ENCODE results near the gene LINGO3. TPM values are rescaled to one million over a fixed set of nuclear protein-coding genes. Genes with fewer than 3 reads are reported as not detected.

Gene LINGO3
- total and polyA plus RNA-seq, 2 donors (not counting 1 experiment from before 2014, with no cell fraction given): 1.1 to 3.9 TPM

DNA sequence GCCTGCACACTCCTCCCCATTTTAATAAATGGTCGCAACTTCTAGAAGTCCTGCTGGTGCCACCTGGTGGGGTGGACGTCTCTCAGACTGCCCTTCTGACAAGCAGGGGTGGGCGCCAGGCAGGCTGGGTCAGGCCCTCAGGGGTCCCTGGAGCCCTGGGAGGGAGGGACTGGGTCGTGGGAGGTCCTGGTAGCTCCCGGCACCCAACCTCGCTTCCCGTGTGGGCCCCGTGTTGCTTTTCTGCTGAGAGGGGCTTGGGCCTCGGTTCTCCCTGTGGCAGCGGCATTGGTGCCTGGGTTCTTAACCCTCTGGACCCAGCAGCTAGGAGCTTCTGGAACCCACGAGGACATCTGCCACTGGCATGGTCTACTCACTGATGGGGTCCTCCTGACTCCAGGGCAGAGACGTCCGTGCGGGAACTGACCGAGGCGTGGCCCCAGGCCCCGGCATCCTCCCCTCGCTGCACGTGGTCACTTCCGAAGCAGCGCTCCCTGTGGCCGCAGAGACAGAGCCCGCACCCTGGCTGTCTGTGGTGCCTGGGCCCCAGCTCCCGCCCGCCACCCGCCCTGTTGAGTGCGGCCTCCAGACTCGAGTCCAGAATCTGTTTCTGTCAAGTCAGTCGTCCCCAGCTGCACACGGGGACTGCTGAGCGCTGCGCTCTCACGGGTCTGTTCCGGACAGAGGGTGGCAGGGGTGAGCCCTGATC lies 46.1 kb upstream of the LINGO3 start:
- Mint-ChIP-seq H3K27me3 (no peaks in the 10 kb centered on the region), H3K9me3 (ENCODE audit: insufficient read depth) (no peaks in the 10 kb centered on the region), H3K4me3 (no peak overlapping the region), H3K27ac (no peak overlapping the region), H3K4me1 (no peaks in the 10 kb centered on the region)
- peaks cover 6% of the 10 kb centered on the region for H3K79me2 ChIP-seq (ENCODE audit: control insufficient read depth, insufficient read depth, low read length)
- no peak overlapping the region for H2AFZ ChIP-seq (ENCODE audit: insufficient read depth, low read depth, low read length, poor library complexity, severe bottlenecking)
- ATAC-seq (ENCODE audit: low read depth) (no peak), DNase-seq (no peak)
- no peaks in the 10 kb centered on the region for H3K9me3 ChIP-seq (ENCODE audit: control extremely low read depth in 1 of 3, control insufficient read depth in 2 of 3, insufficient read depth in 1 of 3, low read length in 2 of 3)
- intact Hi-C loops (cut with micrococcal nuclease): no loop called here
- peaks cover 12% of the 10 kb centered on the region for H4K20me1 ChIP-seq (ENCODE audit: control insufficient read depth, insufficient read depth, low read length, poor library complexity, severe bottlenecking)
- ChIA-PET POLR2A (interaction anchor here (0.5 kb wide), 1 partner anchor 191 kb away, joined by 5 read pairs; no protein-coding TSS in a partner anchor), CTCF (interaction anchor here (0.7 to 1.1 kb wide), 2 partner anchors 38 to 427 kb away, joined by 3 to 5 read pairs; no protein-coding TSS in a partner anchor)
- H3K4me2 ChIP-seq (replicated peaks; ENCODE audit: low read depth, low read length, poor library complexity, severe bottlenecking): no peak overlapping the region
- H3K4me3 ChIP-seq (ENCODE audit: control extremely low read depth in 1 of 5, extremely low read depth in 1 of 5, insufficient read depth in 1 of 5, low read depth in 2 of 5, low read length in 4 of 5): no peak overlapping the region
- peaks cover 0 to 32% of the 10 kb centered on the region in 2 experiments for H3K36me3 ChIP-seq (replicated peaks in 1 of 2; ENCODE audit: control extremely low read depth in 1 of 2, control insufficient read depth in 1 of 2, extremely low read depth in 1 of 2, insufficient read depth in 2 of 2, low read length in 1 of 2)
- no peak overlapping the region for H3K27ac ChIP-seq (ENCODE audit: low read length in 2 of 2)
- no peak overlapping the region for H3K9ac ChIP-seq (ENCODE audit: low read length)
- H3K4me1 ChIP-seq (ENCODE audit: control insufficient read depth in 2 of 2, insufficient read depth in 2 of 2, low read length in 2 of 2): no peaks in the 10 kb centered on the region
- H3K27me3 ChIP-seq (replicated peaks in 1 of 4; ENCODE audit: control extremely low read depth in 1 of 4, control insufficient read depth in 3 of 4, insufficient read depth in 4 of 4, low read length in 3 of 4): no peaks in the 10 kb centered on the region
- no peak for TF ChIP-seq EZH2 (IDR thresholded peaks at IDR 0.05; ENCODE audit: borderline replicate concordance, insufficient read depth, low read depth, low read length, poor library complexity, severe bottlenecking)
- TF ChIP-seq CTCF (IDR thresholded peaks at IDR 0.05): no peak
- 97% methylated on average over 33 of the region's 34 CpGs for WGBS (ENCODE audit: insufficient coverage)
